ENCODE data around the gene LZIC. TPM values are rescaled to one million over a fixed set of nuclear protein-coding genes. Genes with fewer than 3 reads are reported as not detected.

Gene LZIC
- total and polyA plus RNA-seq, 2 of the 13 experiments (the other 11 are each of a cell fraction or from before 2014, with no cell fraction given): 25.2 to 71.8 TPM

- Histone ChIP-seq H3K27ac (ENCODE audit: extremely low read length, insufficient read depth, low read length) (no peak overlapping the region), H3K9me3 (ENCODE audit: low read length) (no peaks in the 10 kb centered on the region), H3K79me2 (ENCODE audit: insufficient read depth, low read length) (peaks cover 8% of the 10 kb centered on the region), H3K4me1 (ENCODE audit: insufficient read depth, low read length) (peaks cover 13% of the 10 kb centered on the region; the same call in 1 of the 2 replicates), H4K20me1 (ENCODE audit: insufficient read depth, low read length) (no peaks in the 10 kb centered on the region), H2AFZ (ENCODE audit: low read length) (no peak overlapping the region), H3K36me3 (replicated peaks in 1 of 2; ENCODE audit: control insufficient read depth in 1 of 2, insufficient read depth in 2 of 2, low read length in 2 of 2) (peaks cover 5 to 31% of the 10 kb centered on the region in 2 experiments; a peak in 4 of 5 replicates), H3K27me3 (ENCODE audit: control insufficient read depth in 1 of 2, insufficient read depth in 2 of 2, low read length in 2 of 2) (no peaks in the 10 kb centered on the region), H3K9ac (ENCODE audit: insufficient read depth, low read depth, low read length) (no peak overlapping the region), H3K4me2 (ENCODE audit: low read depth, low read length) (no peak overlapping the region), H3K4me3 (replicated peaks in 1 of 3; ENCODE audit: insufficient read depth in 1 of 3, low read depth in 2 of 3, low read length in 3 of 3) (no peak overlapping the region)
- no peak for DNase-seq (ENCODE audit: low spot score)
- 97% methylated on average over 3 of the region's 3 CpGs for WGBS (ENCODE audit: low lambda C conversion rate)
- POLR2A ChIA-PET: interaction anchor here (1.0 to 1.5 kb wide), 3 partner anchors 17 to 49 kb away, joined by 3 to 6 read pairs (median 5); partner anchors contain the start of genes LZIC and NMNAT1
- no peak for FAIRE-seq
- BruUV-seq (replicated peaks): TSS peak; percentile 4
- intact Hi-C loops (cut with micrococcal nuclease; ENCODE audit: unreplicated experiment) (no loop called here), in situ Hi-C loops (cut with HindIII; ENCODE audit: extremely low pct_ligation_motif_present, low pct_unique_long_range_greater_than_20kb) (no loop called here)
- CTCF ChIA-PET (ENCODE audit: low intra/inter-chr PET ratio, low total read pairs): no interaction called here
- TF ChIP-seq RAD51 (IDR thresholded peaks at IDR 0.05; ENCODE audit: borderline replicate concordance) (no peak), NFYB (CRISPR knock-in tag; IDR thresholded peaks at IDR 0.05) (no peak), ATRX (CRISPR knock-in tag; IDR thresholded peaks at IDR 0.05; ENCODE audit: borderline replicate concordance) (no peak), TMF1 (CRISPR knock-in tag; IDR thresholded peaks at IDR 0.05; ENCODE audit: low read depth) (no peak), ZNF33A (CRISPR knock-in tag; IDR thresholded peaks at IDR 0.05; ENCODE audit: borderline replicate concordance) (no peak), ZNF770 (CRISPR knock-in tag; IDR thresholded peaks at IDR 0.05) (peak; percentile 78; the same call in 1 of the 2 replicates), ZNF720 (CRISPR knock-in tag; IDR thresholded peaks at IDR 0.05) (no peak), ZNF605 (CRISPR knock-in tag; IDR thresholded peaks at IDR 0.05) (no peak)
- no peak for ATAC-seq
Measured at GRCh38 chr1:9894115-9894514, 49.1 kb downstream of the LZIC start.
